Tibial nerve (tissue), 3 donors: ENCODE data around the gene RANBP3.

ENCODE experiments used
- CTCF ChIP-seq, 5 experiments: fragments of 200-600 bp in 3 of 5; fragments of 450-650 bp in 2 of 5; sonication (generic) in 3 of 5; IDR thresholded peaks; one replicate each; pipeline ENCODE4 v1.5.1; 2016 to 2019; ENCODE audit warnings: antibody characterized with exemption in 5 of 5, mild to moderate bottlenecking in 3 of 5, moderate library complexity in 2 of 5
- POLR2A ChIP-seq, 2 donors: fragments of 450-650 bp; IDR thresholded peaks; one replicate each; pipeline ENCODE4 v1.6.1; 2017; ENCODE audit warnings: antibody characterized with exemption in 2 of 2, mild to moderate bottlenecking in 2 of 2, moderate library complexity in 2 of 2

- TF ChIP-seq POLR2A (IDR thresholded peaks at IDR 0.05) = no peak
- no peak for TF ChIP-seq CTCF (IDR thresholded peaks at IDR 0.05)
These were observed 3.1 kb downstream of the RANBP3 start for GRCh38 chr19:5974721-5975387.
